DND-41 (cell line): ENCODE results near the gene SERPINA4.

Experiments used
- ATAC-seq: fragments of 200-7000 bp; cut with Tn5 transposase; 3 replicates; pipeline ENCODE4 v1.9.1; 2021; ENCODE audit warnings: low read depth; ENCODE audit not compliant: insufficient read depth
- DNase-seq: peaks from one replicate; pipeline ENCODE4 v3.0.0-alpha.2; 2020
- H2AFZ ChIP-seq: 2 replicates; pipeline ENCODE4 v1.6.0; 2012; ENCODE audit warnings: low read depth, low read length
- H3K27ac ChIP-seq: 2 replicates; pipeline ENCODE4 v1.5.1; 2012; ENCODE audit warnings: low read length, inconsistent platforms
- H3K27me3 ChIP-seq: fragments of 200-600 bp; sonication (generic); 2 replicates; pipeline ENCODE4 v1.6.0; 2012; ENCODE audit warnings: low read length, mild to moderate bottlenecking, inconsistent platforms; ENCODE audit not compliant: insufficient read depth, poor library complexity
- H3K36me3 ChIP-seq: 2 replicates; pipeline ENCODE4 v1.5.1; 2012; ENCODE audit warnings: low read length, inconsistent platforms; ENCODE audit not compliant: insufficient read depth
- H3K4me1 ChIP-seq: 2 replicates; pipeline ENCODE4 v1.5.1; 2012; ENCODE audit warnings: mild to moderate bottlenecking, low read length; ENCODE audit not compliant: insufficient read depth
- H3K4me2 ChIP-seq: 2 replicates; pipeline ENCODE4 v1.6.0; 2012; ENCODE audit warnings: mild to moderate bottlenecking, moderate library complexity, low read length, inconsistent platforms; ENCODE audit not compliant: insufficient read depth
- H3K4me3 ChIP-seq, 2 experiments: fragments of 200-600 bp in 1 of 2; shearing (Covaris generic) in 1 of 2; 2 replicates each; pipeline ENCODE4 v1.5.1; 2012 to 2016; ENCODE audit warnings: inconsistent platforms in 2 of 2, low read length in 2 of 2, mild to moderate bottlenecking in 2 of 2, low read depth in 1 of 2, moderate library complexity in 1 of 2
- H3K79me2 ChIP-seq: 2 replicates; pipeline ENCODE4 v1.6.0; 2012; ENCODE audit warnings: low read length, inconsistent platforms; ENCODE audit not compliant: insufficient read depth
- H3K9ac ChIP-seq: 2 replicates; pipeline ENCODE4 v1.6.0; 2012; ENCODE audit warnings: low read depth, mild to moderate bottlenecking, inconsistent platforms, low read length, moderate library complexity
- H3K9me3 ChIP-seq: 2 replicates; pipeline ENCODE4 v1.5.1; 2012; ENCODE audit warnings: low read length, moderate library complexity, mild to moderate bottlenecking, inconsistent platforms; ENCODE audit not compliant: insufficient read depth, severe bottlenecking
- H4K20me1 ChIP-seq: 2 replicates; pipeline ENCODE4 v1.6.0; 2012; ENCODE audit warnings: low read length; ENCODE audit not compliant: insufficient read depth
- CTCF ChIP-seq: IDR thresholded peaks from 2 replicates; pipeline ENCODE4 v1.5.1; 2012; ENCODE audit warnings: borderline replicate concordance, low read length, moderate library complexity, mild to moderate bottlenecking; ENCODE audit not compliant: poor library complexity, severe bottlenecking; ENCODE audit errors: extremely low read depth
- EZH2 ChIP-seq: IDR thresholded peaks from 3 replicates; pipeline ENCODE4 v1.6.1; 2012; ENCODE audit warnings: borderline replicate concordance, low read depth, mild to moderate bottlenecking, moderate library complexity, low read length, inconsistent platforms; ENCODE audit not compliant: severe bottlenecking

The SERPINA4 gene

DNA sequence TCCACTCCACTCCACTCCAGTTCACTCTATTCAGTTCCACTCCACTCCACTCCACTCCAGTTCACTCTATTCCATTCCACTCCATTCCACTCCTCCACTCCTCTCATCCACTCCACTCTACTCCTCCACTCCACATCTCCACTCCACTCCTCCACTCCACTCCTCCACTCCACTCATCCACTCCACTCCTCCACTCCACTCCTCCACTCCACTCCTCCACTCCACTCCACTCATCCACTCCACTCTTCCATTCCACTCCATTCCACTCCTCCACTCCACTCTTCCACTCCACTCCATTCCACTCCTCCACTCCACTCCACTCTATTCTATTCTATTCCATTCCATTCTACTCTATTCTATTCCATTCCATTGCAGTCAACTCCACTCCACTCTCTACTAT is 29.8 kb downstream of the SERPINA4 start:
- H3K4me3 ChIP-seq: no peak overlapping the region
- ATAC-seq: no peak
- H3K79me2 ChIP-seq: no peaks in the 10 kb centered on the region

DNA sequence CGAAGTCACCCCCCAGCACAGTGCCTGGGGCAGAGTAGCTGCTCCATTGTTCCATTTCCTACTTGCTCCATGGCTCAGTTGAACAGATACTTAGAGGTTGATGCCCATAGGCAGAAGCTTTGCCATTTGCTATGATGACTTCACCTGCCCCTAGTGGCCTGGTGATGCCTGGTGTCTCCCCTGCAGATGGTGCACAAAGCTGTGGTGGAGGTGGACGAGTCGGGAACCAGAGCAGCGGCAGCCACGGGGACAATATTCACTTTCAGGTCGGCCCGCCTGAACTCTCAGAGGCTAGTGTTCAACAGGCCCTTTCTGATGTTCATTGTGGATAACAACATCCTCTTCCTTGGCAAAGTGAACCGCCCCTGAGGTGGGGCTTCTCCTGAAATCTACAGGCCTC is 30.6 kb downstream of the SERPINA4 start:
- TF ChIP-seq CTCF (no peak), EZH2 (no peak)
- ATAC-seq (no peak), DNase-seq (no peak)
- H3K36me3 ChIP-seq: no peaks in the 10 kb centered on the region
- no peaks in the 10 kb centered on the region for H3K27me3 ChIP-seq
- no peak overlapping the region for H3K27ac ChIP-seq
- H4K20me1 ChIP-seq: no peaks in the 10 kb centered on the region
- H3K4me2 ChIP-seq: no peak overlapping the region
- H3K9ac ChIP-seq: no peak overlapping the region
- no peak overlapping the region for H2AFZ ChIP-seq
- H3K9me3 ChIP-seq: no peaks in the 10 kb centered on the region
- H3K79me2 ChIP-seq: no peaks in the 10 kb centered on the region
- no peak overlapping the region for H3K4me3 ChIP-seq
- no peaks in the 10 kb centered on the region for H3K4me1 ChIP-seq

More for the DNA sequence above, 29.8 kb downstream of the SERPINA4 start:
- TF ChIP-seq EZH2 (no peak), CTCF (no peak)
- no peaks in the 10 kb centered on the region for H3K27me3 ChIP-seq
- DNase-seq: no peak
- no peaks in the 10 kb centered on the region for H4K20me1 ChIP-seq
- no peak overlapping the region for H3K4me2 ChIP-seq
- H3K4me1 ChIP-seq: no peaks in the 10 kb centered on the region
- no peaks in the 10 kb centered on the region for H3K9me3 ChIP-seq
- no peaks in the 10 kb centered on the region for H3K36me3 ChIP-seq
- no peak overlapping the region for H2AFZ ChIP-seq
- no peak overlapping the region for H3K27ac ChIP-seq
- no peak overlapping the region for H3K9ac ChIP-seq

GRCh38 chr14:94592457-94592856 is 31.2 kb downstream of the SERPINA4 start:
- H3K9ac ChIP-seq: no peak overlapping the region
- H3K79me2 ChIP-seq: no peaks in the 10 kb centered on the region
- H3K9me3 ChIP-seq: no peaks in the 10 kb centered on the region
- no peak overlapping the region for H3K4me2 ChIP-seq
- H3K27me3 ChIP-seq: no peaks in the 10 kb centered on the region
- H3K4me3 ChIP-seq: no peak overlapping the region
- H3K4me1 ChIP-seq: no peaks in the 10 kb centered on the region
- no peak overlapping the region for H3K27ac ChIP-seq
- TF ChIP-seq EZH2 (no peak), CTCF (no peak)
- H4K20me1 ChIP-seq: no peaks in the 10 kb centered on the region
- no peak overlapping the region for H2AFZ ChIP-seq
- DNase-seq: no peak
- no peaks in the 10 kb centered on the region for H3K36me3 ChIP-seq
- ATAC-seq: no peak

- Histone ChIP-seq H3K9ac (no peak overlapping the region), H3K9me3 (no peaks in the 10 kb centered on the region), H3K27ac (no peak overlapping the region), H3K27me3 (no peaks in the 10 kb centered on the region), H3K79me2 (no peaks in the 10 kb centered on the region), H3K4me2 (no peak overlapping the region), H2AFZ (no peak overlapping the region), H3K4me3 (no peak overlapping the region), H4K20me1 (no peaks in the 10 kb centered on the region), H3K4me1 (no peaks in the 10 kb centered on the region), H3K36me3 (no peaks in the 10 kb centered on the region)
- ATAC-seq: no peak
- TF ChIP-seq EZH2 (no peak), CTCF (no peak)
- DNase-seq: no peak
Measured at GRCh38 chr14:94593376-94593748, 32.1 kb downstream of the SERPINA4 start.
